H54 (cell line): ENCODE measurements around the gene TTC39C.

ENCODE experiments used
- DNase-seq: peaks from one replicate; pipeline ENCODE4 v3.0.0; 2011; ENCODE audit warnings: low spot score, mixed read lengths; ENCODE audit not compliant: insufficient read length
- FAIRE-seq: peaks from 3 replicates; lab custom pipeline; 2011; peaks lifted over from hg19 to GRCh38; lab: Jason Lieb, UNC
- POLR2A ChIP-seq: IDR thresholded peaks from 2 replicates; pipeline ENCODE4 v1.6.1; 2011; ENCODE audit warnings: low read depth, mild to moderate bottlenecking, low read length

Gene TTC39C

DNA sequence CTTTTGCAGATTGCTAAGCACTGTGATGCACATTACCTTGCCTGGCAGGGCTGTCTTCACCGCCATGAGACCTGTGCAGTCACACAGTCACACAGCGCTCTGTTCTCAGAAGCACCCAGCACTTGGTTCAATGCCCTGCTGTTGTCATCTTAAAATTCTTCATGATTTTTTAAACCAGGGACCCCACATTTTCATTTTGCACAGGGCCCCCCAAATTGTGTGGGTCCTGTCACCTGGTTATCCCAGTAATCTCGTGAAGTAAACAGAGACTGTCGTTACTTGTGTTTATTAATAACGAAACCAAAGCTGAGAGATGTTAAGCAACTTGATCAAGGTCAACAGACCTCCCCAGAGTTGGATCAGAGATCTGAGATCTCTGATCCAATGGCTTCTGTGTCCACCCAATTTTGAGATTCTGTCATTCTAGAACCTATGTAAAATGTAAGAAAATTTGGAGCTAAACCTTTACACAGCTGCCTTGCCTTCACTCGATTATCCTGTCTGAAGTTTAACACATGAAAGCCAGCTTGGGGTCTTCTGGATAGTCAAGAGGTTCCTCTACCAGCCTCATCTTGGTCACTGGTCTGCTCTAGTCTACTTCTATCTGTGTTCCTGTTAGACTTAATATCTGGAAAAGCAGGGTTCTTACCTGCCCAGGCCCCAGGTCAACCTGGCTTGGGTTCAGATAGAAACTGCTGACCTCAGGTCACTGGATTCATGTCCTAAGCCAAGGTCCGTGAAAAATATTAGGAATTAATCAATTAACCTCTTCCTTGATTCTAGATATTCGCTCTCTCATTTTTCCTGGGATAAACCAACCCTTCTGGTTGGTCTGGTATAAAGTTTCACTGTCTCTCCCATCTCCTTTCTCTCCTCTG lies 13.7 kb upstream of the TTC39C start:
- TF ChIP-seq POLR2A, result no peak
- DNase-seq (no peak), FAIRE-seq (no peak)

DNA sequence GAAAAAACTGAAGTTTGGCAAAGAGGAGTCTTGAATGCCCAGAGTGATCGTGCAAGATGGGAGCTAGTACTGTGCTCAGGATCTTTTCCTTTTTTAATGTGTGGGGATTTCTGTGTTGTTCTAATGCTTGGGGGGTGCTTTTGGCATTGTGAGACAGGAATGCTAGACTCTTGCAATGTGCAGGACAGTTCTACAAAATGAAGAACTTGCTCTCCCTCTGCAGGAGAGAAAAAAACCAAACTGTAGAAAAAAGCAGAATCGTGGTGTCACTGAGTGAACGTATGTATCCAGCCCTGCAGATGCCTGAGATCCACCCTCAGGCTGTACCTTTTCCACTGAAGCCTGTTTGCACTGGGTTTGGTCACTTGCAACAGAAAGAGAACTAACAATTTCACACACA lies 12.1 kb upstream of the TTC39C start:
- no peak for TF ChIP-seq POLR2A
- FAIRE-seq, result no peak
- no peak for DNase-seq

GRCh38 chr18:24003288-24003687 lies 11.3 kb upstream of the TTC39C start:
- TF ChIP-seq POLR2A, result no peak
- DNase-seq (no peak), FAIRE-seq (no peak)

DNA sequence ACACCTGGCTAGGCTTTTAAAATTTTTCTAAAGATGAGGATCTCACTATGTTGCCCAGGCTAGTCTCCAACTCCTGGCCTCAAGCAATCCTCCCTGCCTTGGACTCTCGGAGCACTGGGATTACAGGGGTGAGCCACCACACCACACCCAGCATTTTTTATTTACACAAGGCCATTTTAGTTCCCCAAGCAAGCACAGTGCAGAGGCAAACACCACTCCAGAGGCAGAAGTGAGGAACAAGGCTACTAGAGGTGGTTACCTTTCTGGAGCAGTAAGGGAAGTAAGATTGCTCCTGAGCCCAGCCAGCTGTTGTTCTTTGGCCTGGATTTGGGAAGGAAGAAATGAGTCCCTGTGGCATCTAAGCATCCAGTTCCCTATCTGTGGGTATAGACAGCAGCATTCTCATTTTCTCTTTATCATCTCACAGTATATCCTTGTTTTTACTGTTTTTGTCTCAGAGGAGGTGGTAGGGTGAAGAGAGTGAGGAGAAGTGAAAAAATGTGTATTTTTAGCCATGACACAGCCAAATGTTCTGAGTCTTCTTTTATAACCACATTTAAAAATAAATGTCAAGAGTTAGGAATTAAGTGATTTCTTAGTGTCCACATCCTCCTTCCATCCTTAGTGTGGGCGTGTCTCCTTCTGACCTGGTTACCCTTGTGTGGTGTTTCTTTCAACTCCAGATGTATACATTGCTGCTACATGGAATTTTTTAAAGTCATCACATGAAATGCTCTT lies 10.5 kb upstream of the TTC39C start:
- no peak for DNase-seq
- no peak for TF ChIP-seq POLR2A
- FAIRE-seq, result no peak

DNA sequence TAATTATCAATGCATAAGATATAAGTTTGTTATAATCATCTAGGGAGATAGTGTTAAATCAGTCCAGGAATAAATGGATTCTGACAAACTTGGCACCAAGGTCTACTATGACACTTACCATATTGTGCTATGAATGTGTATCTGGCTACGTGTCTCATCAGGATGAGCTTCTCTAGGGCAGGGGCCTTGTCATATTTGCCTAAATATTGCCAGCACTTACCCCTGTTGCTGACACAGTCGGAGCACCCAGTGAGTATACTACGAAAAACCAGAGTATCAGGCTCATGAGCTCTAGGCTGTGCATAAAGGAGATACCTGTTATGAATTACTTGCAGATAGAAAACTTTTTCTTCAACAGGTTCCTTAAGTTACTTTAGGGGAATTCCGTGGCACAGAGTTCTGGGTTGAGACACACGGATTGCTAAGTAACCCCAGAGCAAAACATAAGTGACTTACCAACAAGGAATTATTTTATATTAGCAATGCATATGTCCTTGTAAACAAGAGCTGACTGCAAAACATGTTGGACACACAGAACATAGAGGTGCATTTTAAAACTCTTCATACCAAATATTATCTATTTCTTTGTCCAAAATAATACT lies 7.7 kb upstream of the TTC39C start:
- no peak for DNase-seq
- FAIRE-seq, result no peak
- no peak for TF ChIP-seq POLR2A

DNA sequence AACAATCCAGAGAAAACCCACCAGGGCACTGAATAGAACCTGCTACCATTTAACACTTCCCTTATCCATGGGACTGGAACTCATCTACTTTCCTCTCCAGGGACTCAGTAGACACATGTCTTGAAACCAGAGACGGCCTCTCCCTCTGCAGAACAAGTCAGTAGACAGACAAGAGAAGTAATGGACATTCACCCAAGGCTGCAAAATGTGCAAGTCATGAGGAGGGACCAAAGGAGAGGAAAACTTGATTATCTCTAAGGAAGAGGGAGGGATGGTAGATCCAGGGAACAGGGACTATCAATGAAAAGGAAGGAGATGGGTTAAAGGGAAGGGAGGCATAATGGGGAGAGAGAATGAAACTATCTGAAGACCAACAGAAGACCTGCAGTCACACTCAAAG lies 5.3 kb upstream of the TTC39C start:
- DNase-seq, result no peak
- no peak for TF ChIP-seq POLR2A
- FAIRE-seq, result no peak

GRCh38 chr18:24009651-24010333 lies 4.8 kb upstream of the TTC39C start:
- DNase-seq (no peak), FAIRE-seq (no peak)
- TF ChIP-seq POLR2A, result no peak

DNA sequence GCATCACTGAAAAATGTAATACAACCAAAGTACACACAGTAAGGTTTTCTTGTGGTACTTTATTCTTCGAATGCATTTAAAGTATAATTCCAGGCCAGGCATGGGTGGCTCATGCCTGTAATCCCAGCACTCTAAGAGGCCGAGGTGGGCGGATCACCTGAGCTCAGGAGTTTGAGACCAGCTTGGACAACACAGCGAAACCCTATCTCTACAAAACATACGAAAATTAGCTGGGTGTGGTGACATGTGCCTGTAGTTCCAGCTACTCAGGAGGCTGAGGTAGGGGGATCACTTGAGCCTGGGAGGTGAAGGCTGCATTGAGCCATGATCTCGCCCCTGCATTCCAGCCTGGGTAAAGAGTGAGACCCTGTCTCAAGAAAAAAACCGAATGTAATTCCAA lies 3.9 kb upstream of the TTC39C start:
- DNase-seq (no peak), FAIRE-seq (no peak)
- no peak for TF ChIP-seq POLR2A

GRCh38 chr18:24011123-24011917 lies 3.2 kb upstream of the TTC39C start:
- FAIRE-seq (no peak), DNase-seq (no peak)
- no peak for TF ChIP-seq POLR2A

DNA sequence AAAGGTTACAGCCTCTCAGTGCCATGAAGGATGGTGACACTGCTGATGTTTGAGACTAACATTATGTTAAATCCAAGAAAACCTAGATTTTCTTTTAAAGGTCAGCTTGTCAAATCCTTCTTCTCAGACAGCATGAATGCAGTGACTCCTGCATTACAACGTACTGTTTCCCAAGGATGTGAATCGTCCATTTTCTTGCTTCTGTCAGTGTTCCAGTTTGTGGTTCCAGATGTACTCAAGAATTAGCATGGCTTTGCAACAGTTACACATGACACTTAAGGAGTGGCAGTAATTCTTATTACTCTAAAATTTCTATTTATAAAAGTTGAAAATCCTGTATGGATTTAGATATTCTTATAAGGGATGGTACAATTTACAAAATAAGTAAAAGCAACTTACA lies 1.5 kb upstream of the TTC39C start:
- DNase-seq (no peak), FAIRE-seq (no peak)
- TF ChIP-seq POLR2A, result no peak

- FAIRE-seq, result no peak
Measured at GRCh38 chr18:24014986-24015638, 558 bp downstream of the TTC39C start.

More at GRCh38 chr18:24014986-24015638, 558 bp downstream of the TTC39C start:
- no peak for TF ChIP-seq POLR2A
- peak; percentile 18 for DNase-seq
